ENCODE data around the gene IL17D. TPM values are rescaled to one million over a fixed set of nuclear protein-coding genes. Genes with fewer than 3 reads are reported as not detected.

Gene IL17D
- total and polyA plus RNA-seq, 2 donors (not counting 1 experiment from before 2014, with no cell fraction given) = 0.09 TPM; not detected in 1

DNA sequence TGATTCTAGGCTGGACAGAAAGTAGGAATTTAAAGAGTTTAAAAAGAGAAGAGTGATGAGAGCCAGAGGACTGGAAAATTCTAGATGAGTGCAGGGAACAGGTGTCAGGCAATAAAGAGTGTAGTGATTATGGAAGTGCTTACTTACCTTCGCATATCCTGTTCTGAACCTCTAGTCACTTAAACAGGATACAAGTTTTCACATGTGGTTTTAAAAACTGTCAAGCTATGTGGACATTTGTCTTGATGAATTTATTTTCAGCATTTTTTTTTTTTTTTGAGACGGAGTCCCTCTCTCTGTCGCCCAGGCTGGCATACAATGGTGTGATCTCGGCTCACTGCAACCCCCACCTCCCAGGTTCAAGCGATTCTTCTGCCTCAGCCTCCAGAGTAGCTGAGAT lies 34.3 kb upstream of the IL17D start:
- Histone ChIP-seq H3K9me3 (ENCODE audit: control extremely low read depth in 1 of 3, control insufficient read depth in 2 of 3, insufficient read depth in 1 of 3, low read length in 2 of 3) (no peaks in the 10 kb centered on the region), H3K9ac (ENCODE audit: low read length) (no peak overlapping the region), H3K79me2 (ENCODE audit: control insufficient read depth, insufficient read depth, low read length) (no peaks in the 10 kb centered on the region), H3K36me3 (replicated peaks in 1 of 2; ENCODE audit: control extremely low read depth in 1 of 2, control insufficient read depth in 1 of 2, extremely low read depth in 1 of 2, insufficient read depth in 2 of 2, low read length in 1 of 2) (peaks cover 2 to 3% of the 10 kb centered on the region in 2 experiments), H3K4me1 (ENCODE audit: control insufficient read depth in 2 of 2, insufficient read depth in 2 of 2, low read length in 2 of 2) (no peaks in the 10 kb centered on the region), H3K4me3 (ENCODE audit: control extremely low read depth in 1 of 5, extremely low read depth in 1 of 5, insufficient read depth in 1 of 5, low read depth in 2 of 5, low read length in 4 of 5) (no peak overlapping the region), H3K27ac (ENCODE audit: low read length in 2 of 2) (no peak overlapping the region), H2AFZ (ENCODE audit: insufficient read depth, low read depth, low read length, poor library complexity, severe bottlenecking) (no peak overlapping the region), H3K27me3 (replicated peaks in 1 of 4; ENCODE audit: control extremely low read depth in 1 of 4, control insufficient read depth in 3 of 4, insufficient read depth in 4 of 4, low read length in 3 of 4) (no peaks in the 10 kb centered on the region), H3K4me2 (replicated peaks; ENCODE audit: low read depth, low read length, poor library complexity, severe bottlenecking) (no peak overlapping the region), H4K20me1 (ENCODE audit: control insufficient read depth, insufficient read depth, low read length, poor library complexity, severe bottlenecking) (no peaks in the 10 kb centered on the region)
- no peak for ATAC-seq (ENCODE audit: low read depth)
- ChIA-PET CTCF (no interaction called here), POLR2A (no interaction called here)
- intact Hi-C loops (cut with micrococcal nuclease) = no loop called here
- H3K4me3 Mint-ChIP-seq = no peak overlapping the region
- H3K4me1 Mint-ChIP-seq = no peaks in the 10 kb centered on the region
- WGBS (ENCODE audit: insufficient coverage) = 33% methylated on average over 1 of the region's 5 CpGs
- H3K27ac Mint-ChIP-seq = no peak overlapping the region
- no peaks in the 10 kb centered on the region for H3K9me3 Mint-ChIP-seq (ENCODE audit: insufficient read depth)
- DNase-seq = no peak
- no peaks in the 10 kb centered on the region for H3K27me3 Mint-ChIP-seq
- no peak for TF ChIP-seq EZH2 (IDR thresholded peaks at IDR 0.05; ENCODE audit: borderline replicate concordance, insufficient read depth, low read depth, low read length, poor library complexity, severe bottlenecking)
- TF ChIP-seq, protein P1, sequence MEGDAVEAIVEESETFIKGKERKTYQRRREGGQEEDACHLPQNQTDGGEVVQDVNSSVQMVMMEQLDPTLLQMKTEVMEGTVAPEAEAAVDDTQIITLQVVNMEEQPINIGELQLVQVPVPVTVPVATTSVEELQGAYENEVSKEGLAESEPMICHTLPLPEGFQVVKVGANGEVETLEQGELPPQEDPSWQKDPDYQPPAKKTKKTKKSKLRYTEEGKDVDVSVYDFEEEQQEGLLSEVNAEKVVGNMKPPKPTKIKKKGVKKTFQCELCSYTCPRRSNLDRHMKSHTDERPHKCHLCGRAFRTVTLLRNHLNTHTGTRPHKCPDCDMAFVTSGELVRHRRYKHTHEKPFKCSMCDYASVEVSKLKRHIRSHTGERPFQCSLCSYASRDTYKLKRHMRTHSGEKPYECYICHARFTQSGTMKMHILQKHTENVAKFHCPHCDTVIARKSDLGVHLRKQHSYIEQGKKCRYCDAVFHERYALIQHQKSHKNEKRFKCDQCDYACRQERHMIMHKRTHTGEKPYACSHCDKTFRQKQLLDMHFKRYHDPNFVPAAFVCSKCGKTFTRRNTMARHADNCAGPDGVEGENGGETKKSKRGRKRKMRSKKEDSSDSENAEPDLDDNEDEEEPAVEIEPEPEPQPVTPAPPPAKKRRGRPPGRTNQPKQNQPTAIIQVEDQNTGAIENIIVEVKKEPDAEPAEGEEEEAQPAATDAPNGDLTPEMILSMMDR (IDR thresholded peaks at IDR 0.05) = no peak

DNA sequence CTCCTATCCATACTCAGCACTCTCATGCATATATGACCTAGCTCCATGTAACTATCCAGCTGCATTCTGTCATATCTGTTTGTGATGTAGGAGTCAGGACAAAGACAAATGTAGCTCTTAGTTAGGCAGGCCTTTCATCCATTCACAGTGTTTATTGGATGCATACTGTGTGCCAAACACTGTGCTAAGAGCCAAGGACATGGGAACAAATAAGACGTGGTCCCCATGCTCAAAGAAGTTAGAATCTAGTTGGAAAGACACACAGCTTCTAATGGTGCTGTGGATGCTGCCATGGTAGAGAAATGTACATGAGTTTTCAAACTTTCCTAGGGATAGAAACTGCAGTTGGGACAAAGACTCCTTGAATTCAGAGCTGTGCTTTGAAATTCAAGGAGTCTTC lies 31.7 kb upstream of the IL17D start:
- no peak overlapping the region for H3K4me3 Mint-ChIP-seq
- Histone ChIP-seq H3K9ac (ENCODE audit: low read length) (no peak overlapping the region), H3K27ac (ENCODE audit: low read length in 2 of 2) (no peak overlapping the region), H3K9me3 (ENCODE audit: control extremely low read depth in 1 of 3, control insufficient read depth in 2 of 3, insufficient read depth in 1 of 3, low read length in 2 of 3) (no peaks in the 10 kb centered on the region), H3K36me3 (replicated peaks in 1 of 2; ENCODE audit: control extremely low read depth in 1 of 2, control insufficient read depth in 1 of 2, extremely low read depth in 1 of 2, insufficient read depth in 2 of 2, low read length in 1 of 2) (peaks cover 0 to 5% of the 10 kb centered on the region in 2 experiments), H3K4me2 (replicated peaks; ENCODE audit: low read depth, low read length, poor library complexity, severe bottlenecking) (no peak overlapping the region), H3K27me3 (replicated peaks in 1 of 4; ENCODE audit: control extremely low read depth in 1 of 4, control insufficient read depth in 3 of 4, insufficient read depth in 4 of 4, low read length in 3 of 4) (no peaks in the 10 kb centered on the region), H3K4me1 (ENCODE audit: control insufficient read depth in 2 of 2, insufficient read depth in 2 of 2, low read length in 2 of 2) (no peaks in the 10 kb centered on the region), H3K79me2 (ENCODE audit: control insufficient read depth, insufficient read depth, low read length) (no peaks in the 10 kb centered on the region), H2AFZ (ENCODE audit: insufficient read depth, low read depth, low read length, poor library complexity, severe bottlenecking) (no peak overlapping the region), H4K20me1 (ENCODE audit: control insufficient read depth, insufficient read depth, low read length, poor library complexity, severe bottlenecking) (no peaks in the 10 kb centered on the region), H3K4me3 (ENCODE audit: control extremely low read depth in 1 of 5, extremely low read depth in 1 of 5, insufficient read depth in 1 of 5, low read depth in 2 of 5, low read length in 4 of 5) (no peak overlapping the region)
- intact Hi-C loops (cut with micrococcal nuclease) = no loop called here
- no peak overlapping the region for H3K27ac Mint-ChIP-seq
- H3K4me1 Mint-ChIP-seq = no peaks in the 10 kb centered on the region
- no peak for ATAC-seq (ENCODE audit: low read depth)
- POLR2A ChIA-PET = no interaction called here
- no peaks in the 10 kb centered on the region for H3K9me3 Mint-ChIP-seq (ENCODE audit: insufficient read depth)
- DNase-seq = no peak
- H3K27me3 Mint-ChIP-seq = no peaks in the 10 kb centered on the region
- CTCF ChIA-PET = no interaction called here
- 100% methylated on average over 1 of the region's 1 CpG for WGBS (ENCODE audit: insufficient coverage)
- TF ChIP-seq EZH2 (IDR thresholded peaks at IDR 0.05; ENCODE audit: borderline replicate concordance, insufficient read depth, low read depth, low read length, poor library complexity, severe bottlenecking) = no peak
